Measurements from ENCODE around the gene PHAX. TPM values are rescaled to one million over a fixed set of nuclear protein-coding genes. Genes with fewer than 3 reads are reported as not detected.
"Not testable (repeated sequence)": the region's sequence is repeated elsewhere in the genome, so short reads cannot be mapped to it uniquely, and the experiment has no call there.

PHAX gene
- total and polyA plus RNA-seq, 9 donors = 24.1 to 63.7 (median 33.5) TPM

DNA sequence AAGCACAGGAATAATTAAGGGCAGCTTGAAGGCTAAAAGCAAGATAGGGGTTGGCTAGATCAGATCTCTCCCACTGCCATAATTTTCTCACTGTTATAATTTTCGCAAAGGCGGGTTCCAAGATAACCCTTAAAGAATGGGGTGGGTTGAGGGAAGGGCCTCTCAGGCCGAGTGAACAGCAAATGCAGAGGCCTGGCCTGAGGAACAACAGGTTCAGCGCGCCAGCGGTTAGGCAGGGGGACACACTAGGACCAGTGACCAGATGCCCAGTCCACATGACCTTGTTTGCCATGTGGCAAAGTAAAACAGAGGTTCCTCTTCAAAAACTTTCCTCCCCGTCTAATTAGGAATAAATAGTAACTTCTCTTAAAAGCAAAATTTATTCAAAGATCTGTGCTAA is 1.2 kb upstream of the PHAX start:
- Histone ChIP-seq H3K9me3 (no peaks in the 10 kb centered on the region), H3K27me3 (no peaks in the 10 kb centered on the region), H3K4me3 (no peak overlapping the region), H3K36me3 (no peaks in the 10 kb centered on the region), H3K27ac (no peak overlapping the region), H3K4me1 (ENCODE audit: insufficient read depth) (peaks cover 11% of the 10 kb centered on the region)
- intact Hi-C loops (cut with DNase I) = loop anchor here in 3 of 4 donors (5.0 to 10.0 kb wide), 3 partner anchors 55 to 255 kb away; no protein-coding TSS in a partner anchor
- TF ChIP-seq EP300 (IDR thresholded peaks at IDR 0.05) (no peak), POLR2A (IDR thresholded peaks at IDR 0.05) (no peak)
- TF ChIP-seq, protein P1, sequence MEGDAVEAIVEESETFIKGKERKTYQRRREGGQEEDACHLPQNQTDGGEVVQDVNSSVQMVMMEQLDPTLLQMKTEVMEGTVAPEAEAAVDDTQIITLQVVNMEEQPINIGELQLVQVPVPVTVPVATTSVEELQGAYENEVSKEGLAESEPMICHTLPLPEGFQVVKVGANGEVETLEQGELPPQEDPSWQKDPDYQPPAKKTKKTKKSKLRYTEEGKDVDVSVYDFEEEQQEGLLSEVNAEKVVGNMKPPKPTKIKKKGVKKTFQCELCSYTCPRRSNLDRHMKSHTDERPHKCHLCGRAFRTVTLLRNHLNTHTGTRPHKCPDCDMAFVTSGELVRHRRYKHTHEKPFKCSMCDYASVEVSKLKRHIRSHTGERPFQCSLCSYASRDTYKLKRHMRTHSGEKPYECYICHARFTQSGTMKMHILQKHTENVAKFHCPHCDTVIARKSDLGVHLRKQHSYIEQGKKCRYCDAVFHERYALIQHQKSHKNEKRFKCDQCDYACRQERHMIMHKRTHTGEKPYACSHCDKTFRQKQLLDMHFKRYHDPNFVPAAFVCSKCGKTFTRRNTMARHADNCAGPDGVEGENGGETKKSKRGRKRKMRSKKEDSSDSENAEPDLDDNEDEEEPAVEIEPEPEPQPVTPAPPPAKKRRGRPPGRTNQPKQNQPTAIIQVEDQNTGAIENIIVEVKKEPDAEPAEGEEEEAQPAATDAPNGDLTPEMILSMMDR (IDR thresholded peaks at IDR 0.05) = no peak
- 91 to 93% (median 92%) methylated on average over 7 of the region's 7 CpGs for WGBS, 3 donors
- DNase-seq = no peak

DNA sequence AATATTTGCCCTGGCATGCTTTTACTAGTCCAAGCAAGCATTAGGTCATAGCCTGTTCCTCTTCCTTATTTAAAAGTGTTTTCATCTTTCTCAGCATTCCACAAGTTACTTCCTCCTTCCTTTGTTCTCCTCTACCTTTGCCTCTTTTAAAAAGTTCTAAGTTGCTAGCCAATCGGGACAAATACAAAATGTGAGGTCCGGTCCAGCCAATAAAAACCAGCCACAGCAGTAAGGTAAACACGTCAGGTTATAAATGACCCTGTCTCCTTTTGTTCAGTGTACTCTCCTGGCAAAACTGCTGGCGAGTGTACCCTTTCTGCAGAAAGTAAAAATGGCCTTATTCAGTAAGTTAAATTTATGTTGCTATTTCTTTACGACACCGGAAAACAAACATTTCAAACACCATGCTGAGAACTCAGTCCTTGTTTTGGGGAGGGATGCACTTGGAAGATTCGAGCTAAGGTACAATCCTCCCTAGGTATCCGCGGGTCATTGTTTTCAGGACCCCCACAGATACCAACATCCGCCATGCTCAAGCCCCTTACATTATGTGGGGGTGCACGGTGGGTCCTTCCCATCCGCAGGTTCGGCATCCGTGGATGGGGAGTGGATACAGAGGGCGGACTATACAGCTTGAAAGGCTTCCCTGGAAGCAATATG is 646 bp upstream of the PHAX start:
- Histone ChIP-seq H3K4me1 (ENCODE audit: insufficient read depth) (peaks cover 13% of the 10 kb centered on the region), H3K27ac (peak overlapping the region in 1 of 2 donors; percentile 67), H3K4me3 (peak overlapping the region; percentile 91)
- H3K27me3 ChIP-seq, H3K9me3 ChIP-seq, H3K36me3 ChIP-seq, DNase-seq: not testable (repeated sequence)
- WGBS, 3 donors = 60 to 66% (median 64%) methylated on average over 15 of the region's 15 CpGs
- intact Hi-C loops (cut with DNase I) = loop anchor here (5.0 to 10.0 kb wide), 4 partner anchors 55 to 263 kb away; no protein-coding TSS in a partner anchor

DNA sequence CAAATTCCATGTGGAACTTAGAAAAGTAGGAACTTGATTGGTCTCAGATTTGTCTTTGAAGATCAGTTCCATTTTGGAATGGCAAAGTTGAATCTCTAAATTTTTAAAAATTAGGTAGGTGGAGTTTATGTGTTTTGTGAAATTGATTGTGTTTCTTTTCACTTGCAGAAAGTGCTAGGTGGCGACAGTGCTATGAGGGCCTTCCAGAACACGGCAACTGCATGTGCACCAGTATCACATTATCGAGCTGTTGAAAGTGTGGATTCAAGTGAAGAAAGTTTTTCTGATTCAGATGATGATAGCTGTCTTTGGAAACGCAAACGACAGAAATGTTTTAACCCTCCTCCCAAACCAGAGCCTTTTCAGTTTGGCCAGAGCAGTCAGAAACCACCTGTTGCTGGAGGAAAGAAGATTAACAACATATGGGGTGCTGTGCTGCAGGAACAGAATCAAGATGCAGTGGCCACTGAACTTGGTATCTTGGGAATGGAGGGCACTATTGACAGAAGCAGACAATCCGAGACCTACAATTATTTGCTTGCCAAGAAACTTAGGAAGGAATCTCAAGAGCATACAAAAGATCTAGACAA is 2.8 kb downstream of the PHAX start:
- peaks cover 17% of the 10 kb centered on the region for H3K4me1 ChIP-seq (ENCODE audit: insufficient read depth)
- 56 to 69% (median 58%) methylated on average over 6 of the region's 6 CpGs for WGBS, 3 donors
- H3K27ac ChIP-seq = no peak overlapping the region
- no peaks in the 10 kb centered on the region for H3K27me3 ChIP-seq
- DNase-seq = no peak
- TF ChIP-seq, protein P1 (IDR thresholded peaks at IDR 0.05) = no peak
- TF ChIP-seq POLR2A (IDR thresholded peaks at IDR 0.05) (no peak), EP300 (IDR thresholded peaks at IDR 0.05) (no peak)
- H3K4me3 ChIP-seq = no peak overlapping the region
- no peaks in the 10 kb centered on the region for H3K9me3 ChIP-seq
- intact Hi-C loops (cut with DNase I) = loop anchor here in 1 of 4 donors (5.0 kb wide), 1 partner anchor 266 kb away; no protein-coding TSS in a partner anchor
- H3K36me3 ChIP-seq = no peaks in the 10 kb centered on the region

DNA sequence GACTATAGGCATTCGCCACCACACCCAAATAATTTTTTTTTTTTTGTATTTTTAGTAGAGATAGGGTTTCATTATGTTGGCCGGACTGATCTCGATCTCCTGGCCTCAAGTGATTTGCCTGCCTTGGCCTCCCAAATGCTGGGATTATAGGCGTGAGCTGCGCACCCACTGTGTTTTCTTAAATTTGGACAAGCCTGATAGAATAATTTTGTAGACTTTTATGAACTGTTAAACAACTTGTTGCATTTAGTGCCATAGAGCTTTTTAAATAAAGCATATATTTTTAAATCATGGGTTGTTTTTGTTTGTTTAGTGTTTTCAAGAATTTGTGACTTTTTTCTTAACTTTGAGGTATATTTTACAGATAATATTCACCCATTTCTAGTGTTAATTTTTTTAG is 4.8 kb downstream of the PHAX start:
- Histone ChIP-seq H3K27me3 (no peaks in the 10 kb centered on the region), H3K4me1 (ENCODE audit: insufficient read depth) (peaks cover 14% of the 10 kb centered on the region), H3K27ac (no peak overlapping the region), H3K36me3 (no peaks in the 10 kb centered on the region), H3K4me3 (no peak overlapping the region), H3K9me3 (no peaks in the 10 kb centered on the region)
- no peak for TF ChIP-seq POLR2A (IDR thresholded peaks at IDR 0.05)
- no peak for TF ChIP-seq EP300 (IDR thresholded peaks at IDR 0.05)
- TF ChIP-seq, protein P1 (IDR thresholded peaks at IDR 0.05) = no peak
- no peak for DNase-seq
- intact Hi-C loops (cut with DNase I) = no loop called here
- whole genome bisulfite sequencing, 3 donors = 83 to 87% (median 83%) methylated on average over 5 of the region's 5 CpGs

DNA sequence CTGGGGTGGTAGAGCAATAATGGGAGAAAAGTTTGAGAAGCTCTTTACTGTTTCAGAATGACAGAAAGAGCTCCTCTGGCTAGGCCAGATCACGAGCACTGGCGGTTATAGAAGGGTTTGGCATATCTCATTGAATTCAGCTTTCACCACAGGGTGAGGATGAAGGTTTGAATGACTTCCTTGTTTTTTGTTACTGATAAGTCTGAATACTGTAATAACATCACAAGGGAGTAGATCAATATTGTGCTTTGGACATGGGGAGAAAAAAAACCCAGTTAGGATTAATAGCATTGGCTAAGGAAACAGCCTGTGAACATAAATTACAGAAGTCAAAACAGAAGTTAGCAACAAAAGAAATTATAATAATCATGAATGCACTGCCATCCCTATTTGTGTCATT is 9.4 kb downstream of the PHAX start:
- Histone ChIP-seq H3K27ac (no peak overlapping the region), H3K27me3 (no peaks in the 10 kb centered on the region), H3K9me3 (no peaks in the 10 kb centered on the region), H3K36me3 (no peaks in the 10 kb centered on the region), H3K4me3 (no peak overlapping the region), H3K4me1 (ENCODE audit: insufficient read depth) (peaks cover 4% of the 10 kb centered on the region)
- intact Hi-C loops (cut with DNase I) = no loop called here
- DNase-seq = no peak
- 89 to 93% (median 89%) methylated on average over 2 of the region's 2 CpGs for whole genome bisulfite sequencing, 3 donors
- no peak for TF ChIP-seq EP300 (IDR thresholded peaks at IDR 0.05)
- TF ChIP-seq POLR2A (IDR thresholded peaks at IDR 0.05) = no peak
- TF ChIP-seq, protein P1 (IDR thresholded peaks at IDR 0.05) = no peak
